Measurements from ENCODE around the gene PI4KA. TPM values are rescaled to one million over a fixed set of nuclear protein-coding genes. Genes with fewer than 3 reads are reported as not detected.
"Not testable (repeated sequence)": the region's sequence is repeated elsewhere in the genome, so short reads cannot be mapped to it uniquely, and the experiment has no call there.

Gene PI4KA
- total RNA-seq, 1 donor from 2014 or later = 78.4 TPM

- DNase-seq; H3K27me3 Mint-ChIP-seq; H3K27ac Mint-ChIP-seq; H3K9me3 Mint-ChIP-seq; H3K4me3 Mint-ChIP-seq; H3K4me1 Mint-ChIP-seq; intact Hi-C loops (cut with micrococcal nuclease): not testable (repeated sequence)
- H3K36me3 Mint-ChIP-seq (ENCODE audit: low read depth) = peaks cover 16% of the 10 kb centered on the region
Measured at GRCh38 chr22:20736891-20737290, 121.7 kb downstream of the PI4KA start.

GRCh38 chr22:20735356-20736162 lies 123.1 kb downstream of the PI4KA start:
- H3K27me3 Mint-ChIP-seq; H3K27ac Mint-ChIP-seq; H3K4me3 Mint-ChIP-seq; intact Hi-C loops (cut with micrococcal nuclease); DNase-seq; H3K9me3 Mint-ChIP-seq; H3K4me1 Mint-ChIP-seq: not testable (repeated sequence)
- H3K36me3 Mint-ChIP-seq (ENCODE audit: low read depth) = peaks cover 13% of the 10 kb centered on the region

GRCh38 chr22:20732431-20732830 lies 126.2 kb downstream of the PI4KA start:
- intact Hi-C loops (cut with micrococcal nuclease); H3K27ac Mint-ChIP-seq; DNase-seq; H3K4me3 Mint-ChIP-seq; H3K4me1 Mint-ChIP-seq; H3K27me3 Mint-ChIP-seq; H3K9me3 Mint-ChIP-seq: not testable (repeated sequence)
- H3K36me3 Mint-ChIP-seq (ENCODE audit: low read depth) = peaks cover 12% of the 10 kb centered on the region

- H3K4me3 Mint-ChIP-seq = no peak overlapping the region
- intact Hi-C loops (cut with micrococcal nuclease) = no loop called here
- H3K36me3 Mint-ChIP-seq (ENCODE audit: low read depth) = peaks cover 14% of the 10 kb centered on the region
- H3K9me3 Mint-ChIP-seq = no peaks in the 10 kb centered on the region
- H3K27me3 Mint-ChIP-seq = no peaks in the 10 kb centered on the region
- no peak overlapping the region for H3K27ac Mint-ChIP-seq
- no peak for DNase-seq
- no peaks in the 10 kb centered on the region for H3K4me1 Mint-ChIP-seq
Measured at GRCh38 chr22:20729194-20729593, 129.4 kb downstream of the PI4KA start.

GRCh38 chr22:20728523-20729190 lies 130.0 kb downstream of the PI4KA start:
- Mint-ChIP-seq H3K9me3 (no peaks in the 10 kb centered on the region), H3K27me3 (no peaks in the 10 kb centered on the region), H3K4me3 (no peak overlapping the region), H3K27ac (no peak overlapping the region), H3K36me3 (ENCODE audit: low read depth) (peaks cover 14% of the 10 kb centered on the region), H3K4me1 (no peaks in the 10 kb centered on the region)
- DNase-seq = no peak
- intact Hi-C loops (cut with micrococcal nuclease) = no loop called here

GRCh38 chr22:20727118-20728015 lies 131.2 kb downstream of the PI4KA start:
- intact Hi-C loops (cut with micrococcal nuclease) = no loop called here
- H3K27me3 Mint-ChIP-seq = no peaks in the 10 kb centered on the region

GRCh38 chr22:20725987-20726558 lies 132.5 kb downstream of the PI4KA start:
- Mint-ChIP-seq H3K36me3 (ENCODE audit: low read depth) (peaks cover 17% of the 10 kb centered on the region), H3K9me3 (no peaks in the 10 kb centered on the region), H3K4me3 (no peak overlapping the region), H3K27me3 (no peaks in the 10 kb centered on the region), H3K27ac (no peak overlapping the region), H3K4me1 (no peaks in the 10 kb centered on the region)
- no peak for DNase-seq
- intact Hi-C loops (cut with micrococcal nuclease) = no loop called here

More at GRCh38 chr22:20727118-20728015, 131.2 kb downstream of the PI4KA start:
- no peaks in the 10 kb centered on the region for H3K4me1 Mint-ChIP-seq
- H3K4me3 Mint-ChIP-seq = no peak overlapping the region
- no peak overlapping the region for H3K27ac Mint-ChIP-seq
- DNase-seq = no peak
- no peaks in the 10 kb centered on the region for H3K9me3 Mint-ChIP-seq
- peaks cover 14% of the 10 kb centered on the region for H3K36me3 Mint-ChIP-seq (ENCODE audit: low read depth)

GRCh38 chr22:20724676-20725454 lies 133.7 kb downstream of the PI4KA start:
- no peaks in the 10 kb centered on the region for H3K9me3 Mint-ChIP-seq
- no peak for DNase-seq
- H3K4me1 Mint-ChIP-seq = no peaks in the 10 kb centered on the region
- no peaks in the 10 kb centered on the region for H3K27me3 Mint-ChIP-seq
- no peak overlapping the region for H3K4me3 Mint-ChIP-seq
- H3K27ac Mint-ChIP-seq = no peak overlapping the region
- intact Hi-C loops (cut with micrococcal nuclease) = no loop called here
- H3K36me3 Mint-ChIP-seq (ENCODE audit: low read depth) = peaks cover 17% of the 10 kb centered on the region

- H3K27me3 Mint-ChIP-seq = no peaks in the 10 kb centered on the region
- DNase-seq = no peak
- H3K36me3 Mint-ChIP-seq (ENCODE audit: low read depth) = peaks cover 7% of the 10 kb centered on the region
- H3K4me3 Mint-ChIP-seq = no peak overlapping the region
- H3K4me1 Mint-ChIP-seq = no peaks in the 10 kb centered on the region
- intact Hi-C loops (cut with micrococcal nuclease) = no loop called here
- H3K27ac Mint-ChIP-seq = no peak overlapping the region
- no peaks in the 10 kb centered on the region for H3K9me3 Mint-ChIP-seq
Measured at GRCh38 chr22:20721409-20722218, 137.0 kb downstream of the PI4KA start.

GRCh38 chr22:20720692-20721408 lies 137.8 kb downstream of the PI4KA start:
- no peak for DNase-seq
- intact Hi-C loops (cut with micrococcal nuclease) = no loop called here
- no peaks in the 10 kb centered on the region for H3K4me1 Mint-ChIP-seq
- H3K36me3 Mint-ChIP-seq (ENCODE audit: low read depth) = peaks cover 7% of the 10 kb centered on the region
- H3K4me3 Mint-ChIP-seq = no peak overlapping the region
- H3K27ac Mint-ChIP-seq = no peak overlapping the region
- H3K27me3 Mint-ChIP-seq = no peaks in the 10 kb centered on the region
- no peaks in the 10 kb centered on the region for H3K9me3 Mint-ChIP-seq

GRCh38 chr22:20718727-20719126 lies 139.9 kb downstream of the PI4KA start:
- H3K27ac Mint-ChIP-seq; intact Hi-C loops (cut with micrococcal nuclease); H3K27me3 Mint-ChIP-seq; H3K9me3 Mint-ChIP-seq; H3K36me3 Mint-ChIP-seq (ENCODE audit: low read depth); H3K4me3 Mint-ChIP-seq; H3K4me1 Mint-ChIP-seq; DNase-seq: not testable (repeated sequence)

GRCh38 chr22:20717981-20718380 lies 140.6 kb downstream of the PI4KA start:
- DNase-seq; H3K27me3 Mint-ChIP-seq; intact Hi-C loops (cut with micrococcal nuclease); H3K4me3 Mint-ChIP-seq; H3K27ac Mint-ChIP-seq; H3K4me1 Mint-ChIP-seq; H3K36me3 Mint-ChIP-seq (ENCODE audit: low read depth); H3K9me3 Mint-ChIP-seq: not testable (repeated sequence)
